HepG2 (cell line): ENCODE results near the gene CFAP46. TPM values are rescaled to one million over a fixed set of nuclear protein-coding genes. Genes with fewer than 3 reads are reported as not detected.

Experiments used
- ATAC-seq: fragments of 200-7000 bp; cut with Tn5 transposase; 3 replicates; pipeline ENCODE4 v1.9.1; 2020; ENCODE audit warnings: mild to moderate bottlenecking, moderate library complexity
- BruUV-seq: library from RNA; stranded (reverse); fragments of 400-500 nt; replicated peaks from 2 replicates; lab custom pipeline; 2021; lab: Mats Ljungman, UMichigan
- CTCF ChIA-PET: fragments of 300-600 bp; formaldehyde crosslinking; extraction: SDS; loops from one replicate; lab custom pipeline; 2021; ENCODE audit warnings: low total read pairs, inconsistent platforms, low intra/inter-chr PET ratio; lab: Yijun Ruan, JAX
- POLR2A ChIA-PET: fragments of 350-600 bp; sonication (Branson Sonifier 250); formaldehyde crosslinking; loops from one replicate; lab custom pipeline; 2020; ENCODE audit warnings: antibody characterized with exemption, inconsistent platforms; lab: Yijun Ruan, JAX
- DNase-seq: peaks from one replicate; pipeline ENCODE4 v3.0.0-alpha.2; 2015; ENCODE audit warnings: low spot score
- FAIRE-seq: peaks from 3 replicates; lab custom pipeline; 2011; peaks lifted over from hg19 to GRCh38; lab: Jason Lieb, UNC
- H2AFZ ChIP-seq: one replicate; pipeline ENCODE4 v1.6.1; 2011; ENCODE audit warnings: low read length, inconsistent platforms
- H3K27ac ChIP-seq: fragments of 300-600 bp; 3 replicates; pipeline ENCODE4 v1.8.0; 2011; ENCODE audit warnings: mixed run types, mild to moderate bottlenecking, mixed read lengths, low read length, inconsistent platforms; ENCODE audit not compliant: insufficient read depth; ENCODE audit errors: extremely low read length
- H3K27me3 ChIP-seq, 2 experiments: fragments of 200-600 bp in 1 of 2; 2 replicates in 1 of 2; 3 replicates in 1 of 2; pipeline versions ENCODE4 v1.6.0 to v1.8.0; 2011; ENCODE audit warnings: low read length in 2 of 2, mild to moderate bottlenecking in 2 of 2, moderate library complexity in 2 of 2, inconsistent platforms in 1 of 2; ENCODE audit not compliant: insufficient read depth in 2 of 2, control insufficient read depth in 1 of 2
- H3K36me3 ChIP-seq, 2 experiments: fragments of 200-600 bp in 1 of 2; replicated peaks in 1 of 2; 2 replicates in 1 of 2; 3 replicates in 1 of 2; pipeline versions ENCODE4 v1.5.1 to v1.8.0; 2011; ENCODE audit warnings: low read length in 2 of 2, inconsistent platforms in 1 of 2; ENCODE audit not compliant: insufficient read depth in 2 of 2, control insufficient read depth in 1 of 2
- H3K4me1 ChIP-seq: 2 replicates; pipeline ENCODE4 v1.5.1; 2012; ENCODE audit warnings: low read length, inconsistent platforms; ENCODE audit not compliant: insufficient read depth
- H3K4me2 ChIP-seq: 2 replicates; pipeline ENCODE4 v1.6.0; 2011; ENCODE audit warnings: low read depth, low read length, inconsistent platforms
- H3K4me3 ChIP-seq, 3 experiments: fragments of 200-600 bp in 1 of 3; sonication (generic), shearing (Covaris generic) in 1 of 3; replicated peaks in 1 of 3; 2 replicates each; pipeline ENCODE4 v1.5.1; 2011 to 2016; ENCODE audit warnings: low read length in 3 of 3, inconsistent platforms in 2 of 3, low read depth in 2 of 3, mild to moderate bottlenecking in 2 of 3, control low read depth in 1 of 3, mixed read lengths in 1 of 3; ENCODE audit not compliant: insufficient read depth in 1 of 3
- H3K79me2 ChIP-seq: one replicate; pipeline ENCODE4 v1.6.1; 2011; ENCODE audit warnings: low read length, inconsistent platforms; ENCODE audit not compliant: insufficient read depth
- H3K9ac ChIP-seq: 2 replicates; pipeline ENCODE4 v1.6.0; 2011; ENCODE audit warnings: mild to moderate bottlenecking, low read depth, low read length, inconsistent platforms; ENCODE audit not compliant: insufficient read depth
- H3K9me3 ChIP-seq: 2 replicates; pipeline ENCODE4 v1.5.1; 2012; ENCODE audit warnings: mild to moderate bottlenecking, low read length
- H4K20me1 ChIP-seq: 2 replicates; pipeline ENCODE4 v1.6.0; 2011; ENCODE audit warnings: inconsistent platforms, mild to moderate bottlenecking, low read length, moderate library complexity; ENCODE audit not compliant: insufficient read depth
- AKAP8 ChIP-seq: sonication (generic); formaldehyde crosslinking; IDR thresholded peaks from 2 replicates; pipeline ENCODE4 v1.5.1; 2020; ENCODE audit warnings: mild to moderate bottlenecking, missing genetic modification reagents
- ATF7-NPFF ChIP-seq: sonication (generic); formaldehyde crosslinking; IDR thresholded peaks from 2 replicates; pipeline ENCODE4 v1.8.1; 2023; ENCODE audit warnings: mild to moderate bottlenecking, low read depth, missing genetic modification reagents, moderate library complexity
- BRD4 ChIP-seq: sonication (generic); formaldehyde crosslinking; IDR thresholded peaks from 2 replicates; pipeline ENCODE4 v1.4.0; 2020; ENCODE audit warnings: missing genetic modification reagents
- CEBPG ChIP-seq: IDR thresholded peaks from 2 replicates; pipeline ENCODE4 v1.6.1; 2016
- ELF3 ChIP-seq: IDR thresholded peaks from 2 replicates; pipeline ENCODE4 v1.6.1; 2016; ENCODE audit warnings: missing genetic modification reagents, missing compliant biosample characterization
- ESRRA ChIP-seq: sonication (generic); formaldehyde crosslinking; IDR thresholded peaks from 2 replicates; pipeline ENCODE4 v1.5.1; 2020; ENCODE audit warnings: mild to moderate bottlenecking, low read depth, missing genetic modification reagents
- MTA1 ChIP-seq: sonication (generic); formaldehyde crosslinking; IDR thresholded peaks from 2 replicates; pipeline ENCODE4 v1.4.0; 2020; ENCODE audit warnings: missing genetic modification reagents, mild to moderate bottlenecking, borderline replicate concordance
- PHF8 ChIP-seq: sonication (generic); formaldehyde crosslinking; IDR thresholded peaks from 2 replicates; pipeline ENCODE4 v1.5.0; 2020; ENCODE audit warnings: missing genetic modification reagents
- RFXANK ChIP-seq: IDR thresholded peaks from 2 replicates; pipeline ENCODE4 v1.6.1; 2016
- ZNF230 ChIP-seq: sonication (generic); formaldehyde crosslinking; IDR thresholded peaks from 2 replicates; pipeline ENCODE4 v1.4.0; 2020; ENCODE audit warnings: mild to moderate bottlenecking, missing genetic modification reagents
- ZNF280B ChIP-seq: sonication (generic); formaldehyde crosslinking; IDR thresholded peaks from 2 replicates; pipeline ENCODE4 v1.5.0; 2020; ENCODE audit warnings: missing genetic modification reagents, mild to moderate bottlenecking, borderline replicate concordance
- ZNF562 ChIP-seq: sonication (generic); formaldehyde crosslinking; IDR thresholded peaks from 2 replicates; pipeline ENCODE4 v1.8.0; 2022; ENCODE audit warnings: missing genetic modification reagents, borderline replicate concordance
- ZNF615 ChIP-seq: sonication (generic); formaldehyde crosslinking; IDR thresholded peaks from 2 replicates; pipeline ENCODE4 v1.5.0; 2020; ENCODE audit warnings: mild to moderate bottlenecking, missing genetic modification reagents, borderline replicate concordance
- WGBS: methylation state at CpG from one replicate; pipeline ENCODE4 v1.1.6; 2017; ENCODE audit warnings: low lambda C conversion rate; 5-methylcytosine and 5-hydroxymethylcytosine counted together
- in situ Hi-C: cut with HindIII; loops from 2 replicates; pipeline ENCODE4 v1.10.0; 2017; ENCODE audit warnings: low pct_unique_long_range_greater_than_20kb; ENCODE audit not compliant: extremely low pct_ligation_motif_present
- intact Hi-C: fragments of 100-400 bp; cut with micrococcal nuclease; formaldehyde crosslinking; loops from one replicate; pipeline ENCODE4 v1.10.0; 2022; ENCODE audit not compliant: unreplicated experiment
- polyA plus RNA-seq, 8 experiments: library from polyadenylated mRNA; depleted of rRNA in 3 of 8; stranded (reverse) in 7 of 8; unstranded in 1 of 8; fragments of >200 nt; fragmentation: Illumina TruSeq in 4 of 8; extraction: Trizol in 4 of 8; gene quantifications; 2 replicates each; pipeline versions ENCODE4 v1.2.1 to v1.2.3, GENCODE V29; 2011 to 2016; ENCODE audit warnings: low read depth in 4 of 8, missing spikeins in 1 of 8, mixed read lengths in 1 of 8; ENCODE audit not compliant: insufficient read depth in 1 of 8
- total RNA-seq, 5 experiments: library from RNA; depleted of rRNA; stranded (reverse); fragments of >200 nt; fragmentation: Illumina TruSeq; extraction: Trizol; gene quantifications; 2 replicates each; pipeline ENCODE4 v1.2.3, GENCODE V29; 2016; ENCODE audit warnings: low read depth in 1 of 5
- TF ChIP-seq, protein P1 (sequence below): fragments of 450-650 bp; IDR thresholded peaks from 2 replicates; pipeline ENCODE4 v1.6.1; 2016

The CFAP46 gene
- total and polyA plus RNA-seq, 2 of the 13 experiments (the other 11 are each of a cell fraction or from before 2014, with no cell fraction given), result 0.24 to 0.84 TPM

DNA sequence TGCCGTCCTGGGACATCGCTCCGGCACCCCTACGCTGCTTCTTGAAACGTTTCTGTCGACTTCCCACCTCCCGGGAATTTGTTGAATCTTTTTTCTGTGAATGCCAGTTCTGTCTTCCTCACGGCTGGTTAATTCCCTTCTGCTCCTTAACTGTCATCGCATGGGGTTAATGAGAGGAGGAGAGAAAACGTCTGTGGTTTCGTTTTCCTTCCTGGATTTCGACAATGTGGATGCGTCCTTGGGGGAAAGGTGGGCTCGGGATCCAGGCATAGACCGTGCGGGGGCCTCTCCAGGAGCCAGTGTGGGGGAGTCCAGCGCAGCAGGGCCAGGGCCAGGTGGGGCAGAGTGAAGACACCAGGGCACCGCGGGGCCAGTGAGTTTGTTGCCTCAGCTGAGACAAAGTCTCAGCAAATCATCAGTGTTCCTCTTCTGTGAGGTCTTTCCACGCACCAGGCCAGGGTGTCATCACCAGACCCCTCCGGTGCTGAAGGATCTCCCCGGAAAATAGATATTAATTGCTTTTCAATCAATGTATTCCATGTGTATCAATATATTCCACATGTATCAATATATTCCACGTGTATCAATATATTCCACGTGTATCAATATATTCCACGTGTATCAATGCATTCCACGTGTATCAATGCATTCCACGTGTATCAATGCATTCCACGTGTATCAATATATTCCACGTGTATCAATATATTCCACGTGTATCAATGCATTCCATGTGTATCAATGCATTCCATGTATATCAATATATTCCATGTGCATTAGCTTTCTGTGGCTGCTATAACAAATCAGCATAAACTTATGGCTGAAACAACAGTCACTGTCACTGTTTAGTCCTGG, 33.7 kb upstream of the CFAP46 start:
- TF ChIP-seq, protein P1, sequence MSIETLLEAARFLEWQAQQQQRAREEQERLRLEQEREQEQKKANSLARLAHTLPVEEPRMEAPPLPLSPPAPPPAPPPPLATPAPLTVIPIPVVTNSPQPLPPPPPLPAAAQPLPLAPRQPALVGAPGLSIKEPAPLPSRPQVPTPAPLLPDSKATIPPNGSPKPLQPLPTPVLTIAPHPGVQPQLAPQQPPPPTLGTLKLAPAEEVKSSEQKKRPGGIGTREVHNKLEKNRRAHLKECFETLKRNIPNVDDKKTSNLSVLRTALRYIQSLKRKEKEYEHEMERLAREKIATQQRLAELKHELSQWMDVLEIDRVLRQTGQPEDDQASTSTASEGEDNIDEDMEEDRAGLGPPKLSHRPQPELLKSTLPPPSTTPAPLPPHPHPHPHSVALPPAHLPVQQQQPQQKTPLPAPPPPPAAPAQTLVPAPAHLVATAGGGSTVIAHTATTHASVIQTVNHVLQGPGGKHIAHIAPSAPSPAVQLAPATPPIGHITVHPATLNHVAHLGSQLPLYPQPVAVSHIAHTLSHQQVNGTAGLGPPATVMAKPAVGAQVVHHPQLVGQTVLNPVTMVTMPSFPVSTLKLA, result peak; percentile 99
- TF ChIP-seq AKAP8 (CRISPR knock-in tag), result no peak

GRCh38 chr10:132974886-132975830, 32.8 kb upstream of the CFAP46 start:
- no peak for ATAC-seq
- TF ChIP-seq MTA1 (CRISPR knock-in tag) (no peak), ATF7-NPFF (no peak), ZNF562 (CRISPR knock-in tag) (no peak), CEBPG (CRISPR knock-in tag) (no peak), PHF8 (CRISPR knock-in tag) (no peak), RFXANK (CRISPR knock-in tag) (no peak), ELF3 (CRISPR knock-in tag) (no peak), ZNF280B (no peak), BRD4 (no peak), ZNF615 (no peak), ESRRA (CRISPR knock-in tag) (no peak), ZNF230 (CRISPR knock-in tag) (no peak)

More for the DNA sequence above, 33.7 kb upstream of the CFAP46 start:
- Histone ChIP-seq H3K9ac (no peak overlapping the region), H3K4me1 (no peaks in the 10 kb centered on the region), H3K4me3 (no peak overlapping the region), H2AFZ (no peak overlapping the region), H3K4me2 (no peak overlapping the region), H3K79me2 (no peaks in the 10 kb centered on the region), H4K20me1 (0 out of 2 replicates have a peak, but pooled peaks cover 5% of the 10 kb centered on the region), H3K9me3 (no peaks in the 10 kb centered on the region), H3K36me3 (no peaks in the 10 kb centered on the region), H3K27me3 (peaks cover 35 to 83% of the 10 kb centered on the region in 2 experiments), H3K27ac (no peak overlapping the region)
- no peak for FAIRE-seq
- POLR2A ChIA-PET, result no interaction called here
- 10% methylated on average over 25 of the region's 30 CpGs for WGBS
- no peak for ATAC-seq
- intact Hi-C loops, result no loop called here
- in situ Hi-C loops, result no loop called here
- BruUV-seq, result no TSS peak
- CTCF ChIA-PET, result no interaction called here
- DNase-seq, result no peak

More at GRCh38 chr10:132974886-132975830, 32.8 kb upstream of the CFAP46 start:
- ChIA-PET CTCF (no interaction called here), POLR2A (no interaction called here)
- no peaks in the 10 kb centered on the region for H3K36me3 ChIP-seq
- no peak overlapping the region for H3K27ac ChIP-seq
- DNase-seq, result no peak
- FAIRE-seq, result no peak
- BruUV-seq, result no TSS peak
- H3K4me1 ChIP-seq, result no peaks in the 10 kb centered on the region
- no peak overlapping the region for H3K4me3 ChIP-seq
- 0 out of 2 replicates have a peak, but pooled peaks cover 5% of the 10 kb centered on the region for H4K20me1 ChIP-seq
- intact Hi-C loops, result no loop called here
- no peak overlapping the region for H3K4me2 ChIP-seq
- in situ Hi-C loops, result no loop called here
- peaks cover 39 to 88% of the 10 kb centered on the region in 2 experiments for H3K27me3 ChIP-seq
- H2AFZ ChIP-seq, result no peak overlapping the region
- 54% methylated on average over 14 of the region's 28 CpGs for WGBS
- no peak overlapping the region for H3K9ac ChIP-seq
- no peaks in the 10 kb centered on the region for H3K79me2 ChIP-seq
- no peaks in the 10 kb centered on the region for H3K9me3 ChIP-seq
